ENCODE results near the gene SCAPER.
"Not testable (repeated sequence)": the region's sequence is repeated elsewhere in the genome, so short reads cannot be mapped to it uniquely, and the experiment has no call there.

Gene SCAPER

GRCh38 chr15:76335307-76336253 is 569.6 kb downstream of the SCAPER start:
- no peak for DNase-seq

GRCh38 chr15:76334438-76335306 is 570.5 kb downstream of the SCAPER start:
- no peak for DNase-seq

GRCh38 chr15:76333720-76334437 is 571.3 kb downstream of the SCAPER start:
- DNase-seq = no peak

GRCh38 chr15:76333309-76333708 is 571.8 kb downstream of the SCAPER start:
- no peak for DNase-seq

GRCh38 chr15:76332796-76333195 is 572.3 kb downstream of the SCAPER start:
- no peak for DNase-seq

GRCh38 chr15:76330080-76330680 is 575.0 kb downstream of the SCAPER start:
- DNase-seq = no peak

- DNase-seq = no peak
Measured at GRCh38 chr15:76328958-76329357, 576.2 kb downstream of the SCAPER start.

- no peak for DNase-seq
Measured at GRCh38 chr15:76328106-76328696, 576.9 kb downstream of the SCAPER start.

GRCh38 chr15:76327191-76328105 is 577.7 kb downstream of the SCAPER start:
- no peak for DNase-seq

GRCh38 chr15:76325704-76326103 is 579.4 kb downstream of the SCAPER start:
- no peak for DNase-seq

GRCh38 chr15:76324066-76324465 is 581.1 kb downstream of the SCAPER start:
- DNase-seq = no peak

- no peak for DNase-seq
Measured at GRCh38 chr15:76321602-76322001, 583.5 kb downstream of the SCAPER start.

- no peak for DNase-seq
Measured at GRCh38 chr15:76321171-76321570, 584.0 kb downstream of the SCAPER start.

GRCh38 chr15:76320012-76320411 is 585.1 kb downstream of the SCAPER start:
- DNase-seq = no peak

- no peak for DNase-seq
Measured at GRCh38 chr15:76313731-76314130, 591.4 kb downstream of the SCAPER start.

- DNase-seq = not testable (repeated sequence)
Measured at GRCh38 chr15:76313175-76313567, 592.0 kb downstream of the SCAPER start.

GRCh38 chr15:76312540-76313174 is 592.5 kb downstream of the SCAPER start:
- no peak for DNase-seq

- peak; percentile 72 for DNase-seq
Measured at GRCh38 chr15:76311100-76311953, 593.8 kb downstream of the SCAPER start, which contains the start of gene ETFA. Gene ETFA, minus strand, starts transcription at chr15:76311469. Its CDS starts 81 bp downstream, at chr15:76311388.

GRCh38 chr15:76310475-76311099 is 594.6 kb downstream of the SCAPER start:
- no peak for DNase-seq

All from activated gamma-delta T cell (primary cell).